ENCODE data around the gene SSB. TPM values are rescaled to one million over a fixed set of nuclear protein-coding genes. Genes with fewer than 3 reads are reported as not detected.
"Not testable (repeated sequence)": the region's sequence is repeated elsewhere in the genome, so short reads cannot be mapped to it uniquely, and the experiment has no call there.

The SSB gene
- total RNA-seq, 1 donor from 2014 or later = 139 TPM

DNA sequence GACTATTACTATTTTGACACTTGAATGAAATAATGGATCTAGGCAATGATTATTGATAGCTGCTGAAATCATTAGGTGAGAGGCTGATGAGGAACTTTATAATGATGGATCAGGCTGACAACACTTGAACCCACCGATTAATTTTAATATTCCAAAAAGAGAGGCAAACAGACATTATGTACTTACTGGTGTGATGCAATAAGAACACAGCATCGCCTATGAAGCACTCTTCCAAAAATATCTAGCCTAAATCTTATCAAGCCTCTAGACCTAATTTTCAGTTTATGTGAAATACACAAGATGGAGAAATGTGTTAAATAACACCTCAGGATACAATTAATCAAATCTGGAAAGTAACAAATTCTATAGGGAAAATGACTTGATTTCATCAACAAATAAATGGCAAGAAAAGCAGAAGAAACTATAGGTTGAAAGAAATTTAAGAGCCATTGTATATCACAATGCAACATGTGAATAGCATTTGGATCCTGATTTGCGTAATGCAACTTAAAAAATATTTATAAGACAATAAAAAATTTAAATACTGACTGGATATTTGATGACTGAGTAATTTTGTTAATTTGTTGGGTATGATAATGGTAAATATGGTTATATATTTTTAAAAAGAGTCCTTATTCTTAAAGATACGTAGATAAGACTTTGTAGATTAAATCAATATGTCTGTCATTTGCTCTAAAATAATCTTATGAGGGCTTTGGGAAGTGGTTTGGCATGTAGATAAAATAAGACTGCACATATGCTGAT is 17.2 kb upstream of the SSB start:
- DNase-seq (ENCODE audit: low read depth) = no peak

DNA sequence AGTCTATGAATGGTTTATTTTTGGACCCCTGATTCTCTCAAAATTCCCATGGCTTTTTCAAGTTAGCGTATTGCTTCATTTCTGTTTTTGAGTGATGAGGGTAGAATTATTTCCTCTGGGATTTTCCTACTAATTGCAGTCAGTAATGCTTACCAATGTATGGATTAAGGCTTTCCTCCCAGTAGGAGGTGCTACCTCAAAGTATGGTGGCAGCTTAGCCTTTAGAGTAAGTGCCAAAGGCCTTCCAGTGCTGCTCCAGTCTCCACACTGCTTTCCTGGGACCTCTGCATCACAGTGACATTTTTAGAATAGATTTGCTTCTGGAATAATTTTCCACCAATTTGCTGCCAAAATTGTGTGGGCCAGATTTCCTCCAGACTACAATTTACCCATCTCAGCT is 16.2 kb upstream of the SSB start:
- DNase-seq (ENCODE audit: low read depth) = no peak

DNA sequence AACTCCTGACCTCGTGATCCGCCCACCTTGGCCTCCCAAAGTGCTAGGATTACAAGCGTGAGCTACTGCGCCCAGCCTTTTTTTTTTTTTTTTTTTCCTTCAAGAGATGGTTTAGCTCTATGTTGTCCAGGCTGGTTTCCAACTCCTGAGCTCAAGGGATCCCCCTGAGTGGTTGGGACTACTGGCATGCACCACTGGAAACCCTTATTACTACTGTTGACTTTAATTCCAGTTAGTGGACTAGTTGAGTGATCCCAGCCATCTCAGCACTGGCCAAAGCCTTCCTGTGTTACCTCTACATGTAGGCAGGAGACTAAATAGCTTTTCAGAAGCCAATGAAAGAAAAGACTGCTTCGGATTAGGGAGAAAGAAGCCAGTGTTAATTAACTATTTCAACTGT is 8.1 kb upstream of the SSB start:
- no peak for DNase-seq (ENCODE audit: low read depth)

DNA sequence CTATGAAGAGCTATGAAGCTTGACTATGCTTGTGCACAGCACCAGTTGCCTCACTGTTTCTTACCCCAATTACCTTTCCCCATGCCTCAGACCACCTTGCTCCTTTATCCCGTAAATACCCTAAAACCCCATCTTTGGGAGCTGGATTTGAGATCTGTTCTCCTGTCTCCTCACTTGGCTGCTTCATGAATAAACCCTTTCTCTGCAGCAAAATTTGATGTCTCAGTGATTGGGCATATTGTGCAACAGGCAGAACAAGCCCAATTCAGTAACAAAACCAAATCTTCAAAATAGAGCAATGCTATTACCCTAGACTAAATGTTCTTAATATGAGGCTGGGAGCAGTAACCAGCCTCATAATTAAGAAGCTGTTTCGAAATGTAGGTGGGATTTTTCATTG is 3.5 kb upstream of the SSB start:
- no peak for DNase-seq (ENCODE audit: low read depth)

DNA sequence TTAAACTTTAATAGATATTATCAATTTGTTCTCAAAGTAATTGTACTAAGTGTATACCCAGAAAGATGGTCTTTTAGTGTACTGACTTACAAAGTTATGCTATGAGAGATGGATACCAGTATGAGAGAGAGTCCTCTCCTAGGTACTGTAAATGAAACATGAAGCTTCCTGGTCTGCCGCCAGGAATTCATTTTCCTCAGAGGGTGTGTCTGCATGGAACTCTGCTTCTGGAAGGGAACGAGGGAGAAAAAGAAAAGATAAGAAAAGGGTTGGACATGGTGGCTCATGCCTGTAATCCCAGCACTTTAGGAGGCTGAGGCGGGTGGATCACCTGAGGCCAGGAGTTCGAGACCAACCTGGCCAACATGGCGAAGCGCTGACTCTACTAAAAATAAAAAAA is 2.2 kb upstream of the SSB start:
- DNase-seq (ENCODE audit: low read depth) = no peak

DNA sequence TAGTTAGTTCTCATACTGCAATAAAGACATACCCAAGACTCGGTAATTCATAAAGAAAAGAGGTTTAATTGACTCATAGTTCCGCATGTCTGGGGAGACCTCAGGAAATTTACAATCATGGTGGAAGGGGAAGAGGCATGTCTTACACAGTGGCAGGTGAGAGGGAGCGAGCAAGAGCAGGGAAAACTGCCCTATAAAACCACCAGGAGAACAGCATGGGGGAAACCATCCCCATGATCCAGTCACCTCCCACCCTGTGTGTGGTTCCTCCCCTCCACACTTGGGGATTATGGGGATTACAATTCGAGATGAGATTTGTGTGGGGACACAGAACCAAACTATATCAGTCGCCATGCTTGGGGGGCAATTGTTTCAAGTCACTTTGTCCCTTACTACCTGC is 1.1 kb upstream of the SSB start:
- DNase-seq (ENCODE audit: low read depth) = no peak

DNA sequence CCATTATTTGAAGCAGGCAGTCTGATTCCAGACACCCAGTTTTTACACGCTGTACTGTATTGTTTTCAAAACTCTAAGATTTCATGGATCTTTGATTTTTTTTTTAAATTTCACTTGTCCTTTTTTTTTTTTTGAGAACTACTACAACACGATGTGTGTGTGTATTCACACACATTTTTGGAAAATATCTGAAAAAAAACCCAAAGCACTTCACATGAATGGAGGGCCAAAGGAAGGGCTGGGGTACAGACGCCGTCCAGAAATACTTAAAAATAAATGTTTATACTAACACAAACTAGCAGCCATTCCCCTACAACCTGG is 314 bp upstream of the SSB start:
- no peak for DNase-seq (ENCODE audit: low read depth)

DNA sequence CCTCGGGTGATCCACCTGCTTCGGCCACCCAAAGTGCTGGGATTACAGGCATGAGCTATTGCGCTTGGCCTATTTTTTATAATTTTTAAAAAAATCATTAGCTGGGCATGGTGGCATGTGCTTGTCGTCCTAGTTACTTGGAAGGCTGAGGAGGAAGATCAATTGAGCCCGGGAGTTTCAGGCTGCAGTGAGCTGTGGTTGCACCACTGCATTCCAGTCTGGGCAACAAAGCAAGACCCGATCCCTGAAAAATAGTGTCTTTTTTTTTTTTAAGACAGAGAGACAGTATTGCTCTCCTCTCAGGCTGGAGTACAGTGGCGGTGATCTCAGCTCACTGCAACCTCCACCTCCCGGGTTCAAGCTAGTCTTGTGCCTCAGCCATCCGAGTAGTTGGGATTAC is 4.8 kb downstream of the SSB start:
- no peak for DNase-seq (ENCODE audit: low read depth)

DNA sequence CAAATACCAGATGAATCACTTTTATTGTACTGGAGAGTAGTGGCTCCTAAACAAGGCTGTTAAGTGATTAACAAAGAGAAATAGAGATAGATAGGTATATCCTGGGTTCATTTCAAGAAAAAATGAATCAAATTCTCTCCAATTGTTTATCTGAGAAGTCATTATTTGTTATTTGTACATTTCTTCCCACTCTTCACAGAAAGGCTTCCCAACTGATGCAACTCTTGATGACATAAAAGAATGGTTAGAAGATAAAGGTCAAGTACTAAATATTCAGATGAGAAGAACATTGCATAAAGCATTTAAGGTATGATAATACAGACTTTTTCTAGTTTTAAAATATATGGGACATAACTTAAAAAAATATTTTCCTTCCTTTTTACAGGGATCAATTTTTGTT is 7.9 kb downstream of the SSB start:
- DNase-seq (ENCODE audit: low read depth) = no peak

DNA sequence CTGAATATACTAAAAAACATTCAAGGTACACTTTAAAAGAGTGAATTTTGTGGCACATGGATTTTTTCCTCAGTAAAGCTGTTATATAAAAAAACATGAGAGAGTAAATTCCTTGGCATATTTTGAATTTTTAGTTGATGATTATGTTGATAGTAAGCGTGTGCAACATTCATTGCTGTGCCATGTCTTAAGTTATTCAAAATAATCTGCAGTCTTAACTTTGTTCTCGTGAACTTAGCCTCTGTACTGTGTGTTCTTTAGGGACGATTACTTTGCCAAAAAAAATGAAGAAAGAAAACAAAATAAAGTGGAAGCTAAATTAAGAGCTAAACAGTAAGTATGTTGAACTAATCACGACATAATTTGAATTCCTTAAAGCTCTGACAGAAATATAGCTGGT is 9.6 kb downstream of the SSB start:
- no peak for DNase-seq (ENCODE audit: low read depth)

DNA sequence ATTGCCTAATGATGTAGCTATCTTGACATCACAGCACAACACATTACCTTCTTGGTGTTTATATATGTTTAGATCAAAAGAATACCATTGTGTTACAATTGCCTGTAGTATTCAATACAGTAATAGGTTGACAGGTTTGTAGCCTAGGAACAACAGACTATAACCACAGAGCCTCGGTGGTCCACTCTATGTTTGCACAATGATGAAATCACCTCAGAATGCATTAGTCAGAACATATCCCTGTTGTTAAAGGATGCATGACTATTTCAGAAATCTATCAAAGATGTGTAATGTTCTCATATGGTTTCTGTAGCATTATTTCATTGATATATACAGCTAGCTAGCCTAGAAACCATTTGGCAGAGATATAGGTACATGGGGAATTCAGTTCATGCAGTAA is 17.2 kb downstream of the SSB start:
- DNase-seq (ENCODE audit: low read depth) = peak; percentile 91

DNA sequence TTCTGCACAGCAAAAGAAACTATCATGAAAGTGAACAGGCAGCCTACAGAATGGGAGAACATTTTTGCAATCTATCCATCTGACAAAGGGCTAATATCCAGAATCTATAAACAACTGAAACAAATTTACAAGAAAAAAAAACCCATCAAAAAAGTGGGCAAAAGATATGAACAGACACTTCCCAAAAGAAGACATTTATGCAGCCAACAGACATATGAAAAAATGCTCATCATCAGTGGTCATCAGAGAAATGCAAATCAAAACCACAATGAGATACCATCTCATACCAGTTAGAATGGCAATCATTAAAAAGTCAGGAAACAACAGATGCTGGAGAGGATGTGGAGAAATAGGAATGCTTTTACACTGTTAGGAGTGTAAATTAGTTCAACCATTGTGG is 18.3 kb downstream of the SSB start:
- not testable (repeated sequence) for DNase-seq (ENCODE audit: low read depth)

DNA sequence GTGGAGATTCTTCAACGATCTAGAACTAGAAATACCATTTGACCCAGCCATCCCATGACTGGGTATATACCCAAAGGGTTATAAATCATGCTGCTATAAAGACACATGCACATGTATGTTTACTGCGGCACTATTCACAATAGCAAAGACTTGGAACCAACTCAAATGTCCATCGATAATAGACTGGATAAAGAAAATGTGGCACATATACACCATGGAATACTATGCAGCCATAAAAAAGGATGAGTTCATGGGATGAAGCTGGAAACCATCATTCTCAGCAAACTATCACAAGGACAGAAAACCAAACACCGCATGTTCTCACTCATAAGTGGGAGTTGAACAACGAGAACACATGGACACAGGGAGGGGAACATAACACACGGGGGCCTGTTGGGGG is 18.7 kb downstream of the SSB start:
- not testable (repeated sequence) for DNase-seq (ENCODE audit: low read depth)

DNA sequence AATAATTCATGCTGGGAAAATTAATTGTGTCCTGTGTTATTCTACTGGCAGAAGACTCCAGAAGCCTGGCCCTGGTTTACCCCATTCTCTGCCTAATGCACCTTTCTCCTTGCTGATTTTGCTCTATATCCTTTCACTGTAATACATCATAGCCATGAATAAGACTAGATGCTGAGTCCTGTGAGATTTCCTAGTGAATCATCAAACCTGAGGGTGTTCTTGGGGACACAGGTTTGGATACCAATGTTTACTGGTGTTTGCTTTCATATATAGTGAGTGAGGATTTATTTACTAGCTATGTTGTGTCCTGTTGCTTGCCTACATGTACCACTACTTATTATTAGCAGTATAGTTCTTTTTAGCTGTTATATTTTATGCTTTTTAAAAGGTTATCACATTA is 19.6 kb downstream of the SSB start:
- DNase-seq (ENCODE audit: low read depth) = peak; percentile 46

DNA sequence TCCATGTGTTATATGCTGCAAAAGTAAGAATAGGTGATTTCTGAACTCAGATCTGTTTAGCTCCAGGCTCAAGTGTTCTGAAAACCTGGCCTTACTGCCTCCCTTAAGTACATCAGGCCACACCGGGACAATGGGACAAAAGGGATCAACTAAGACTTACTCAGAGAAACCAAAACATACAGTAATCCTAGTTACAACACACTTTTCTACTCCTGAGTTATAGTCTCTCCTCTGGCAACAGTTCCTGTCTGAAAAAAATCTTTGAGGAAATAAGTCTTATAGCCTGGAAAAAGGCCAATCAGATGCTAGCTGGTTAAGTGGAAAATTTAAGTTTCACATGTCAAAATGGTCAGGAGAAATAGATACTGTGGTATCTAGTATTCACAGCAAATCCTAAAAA is 20.4 kb downstream of the SSB start:
- peak; percentile 39 for DNase-seq (ENCODE audit: low read depth)

DNA sequence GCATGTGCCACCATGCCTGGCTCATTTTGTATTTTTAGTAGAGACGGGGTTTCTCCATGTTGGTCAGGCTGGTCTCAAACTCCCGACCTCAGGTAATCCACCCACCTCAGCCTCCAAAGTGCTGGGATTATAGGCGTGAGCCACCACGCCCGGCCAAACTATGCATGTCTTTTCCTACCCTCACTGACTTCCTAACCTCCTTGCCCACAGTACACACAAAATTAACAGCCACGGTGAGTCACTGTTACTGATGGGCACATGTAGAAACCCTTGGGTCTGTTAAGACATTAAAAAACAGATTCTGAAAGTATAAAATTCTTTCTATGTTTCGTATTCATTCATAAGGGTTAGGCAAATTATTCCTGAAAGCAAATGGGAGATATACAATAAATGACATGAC is 21.4 kb downstream of the SSB start:
- DNase-seq (ENCODE audit: low read depth) = peak; percentile 89

DNA sequence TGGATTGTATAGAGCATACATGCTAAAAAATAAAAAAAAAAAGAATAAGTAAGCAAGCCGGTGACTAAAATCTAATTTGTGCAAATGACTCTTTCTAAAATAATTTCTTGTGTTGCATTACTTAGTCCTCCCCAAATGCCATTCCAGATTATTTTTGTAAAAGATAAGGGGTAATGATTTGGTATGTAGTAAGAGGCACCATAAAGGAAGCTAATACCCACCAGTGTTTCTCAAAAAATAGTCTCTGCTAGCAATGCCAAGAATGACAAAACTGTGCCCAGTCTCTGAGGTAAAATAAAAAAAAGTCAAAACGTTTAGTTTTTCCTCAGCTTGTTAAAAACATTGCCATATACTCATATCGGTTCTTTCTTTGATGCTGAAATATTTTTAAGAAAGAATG is 23.4 kb downstream of the SSB start:
- no peak for DNase-seq (ENCODE audit: low read depth)

DNA sequence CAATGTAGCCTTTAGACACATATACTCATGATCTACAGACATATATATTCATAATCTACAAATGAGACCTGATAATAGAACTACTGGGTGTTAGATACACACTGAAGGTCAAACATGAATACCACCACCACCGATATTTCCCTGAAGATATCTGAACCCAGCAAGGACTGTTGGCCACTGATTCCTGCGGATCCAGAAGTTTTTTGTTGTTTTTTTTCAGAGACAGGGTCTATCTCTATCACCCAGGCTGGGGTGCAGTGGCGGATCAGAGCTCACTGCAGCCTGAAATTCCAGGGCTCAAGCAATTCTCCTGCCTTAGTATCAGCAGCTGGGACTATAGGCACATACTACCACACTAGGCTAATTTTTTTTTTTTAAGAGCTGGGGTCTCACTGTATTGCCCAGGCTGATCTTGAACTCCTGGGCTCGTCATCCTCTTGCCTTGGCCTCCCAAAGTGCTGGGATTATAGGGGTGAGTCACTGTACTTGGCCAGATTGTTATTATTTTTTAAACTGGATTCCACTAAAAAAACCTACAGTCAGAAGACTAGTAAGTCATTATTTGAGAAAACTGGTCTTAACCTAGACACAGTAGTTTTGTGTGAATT is 24.2 kb downstream of the SSB start:
- DNase-seq (ENCODE audit: low read depth) = no peak

DNA sequence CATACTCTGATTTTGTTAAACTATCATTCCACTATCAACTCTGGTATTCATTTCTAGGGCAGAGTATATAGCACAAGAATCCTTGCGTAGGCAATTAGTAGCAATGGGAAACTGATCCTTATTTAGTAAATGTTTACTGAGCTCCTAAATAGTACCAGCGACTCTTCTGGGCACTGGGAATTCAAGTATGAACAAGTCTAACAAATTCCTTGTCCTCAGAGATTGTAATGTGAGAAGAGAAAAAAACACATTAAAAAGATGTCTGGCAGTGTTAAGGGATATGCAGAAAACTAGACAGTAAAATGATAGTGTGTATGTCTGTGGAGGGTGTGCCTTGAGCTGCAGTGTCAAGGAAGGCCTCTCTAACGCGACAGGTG is 25.3 kb downstream of the SSB start:
- DNase-seq (ENCODE audit: low read depth) = no peak

DNA sequence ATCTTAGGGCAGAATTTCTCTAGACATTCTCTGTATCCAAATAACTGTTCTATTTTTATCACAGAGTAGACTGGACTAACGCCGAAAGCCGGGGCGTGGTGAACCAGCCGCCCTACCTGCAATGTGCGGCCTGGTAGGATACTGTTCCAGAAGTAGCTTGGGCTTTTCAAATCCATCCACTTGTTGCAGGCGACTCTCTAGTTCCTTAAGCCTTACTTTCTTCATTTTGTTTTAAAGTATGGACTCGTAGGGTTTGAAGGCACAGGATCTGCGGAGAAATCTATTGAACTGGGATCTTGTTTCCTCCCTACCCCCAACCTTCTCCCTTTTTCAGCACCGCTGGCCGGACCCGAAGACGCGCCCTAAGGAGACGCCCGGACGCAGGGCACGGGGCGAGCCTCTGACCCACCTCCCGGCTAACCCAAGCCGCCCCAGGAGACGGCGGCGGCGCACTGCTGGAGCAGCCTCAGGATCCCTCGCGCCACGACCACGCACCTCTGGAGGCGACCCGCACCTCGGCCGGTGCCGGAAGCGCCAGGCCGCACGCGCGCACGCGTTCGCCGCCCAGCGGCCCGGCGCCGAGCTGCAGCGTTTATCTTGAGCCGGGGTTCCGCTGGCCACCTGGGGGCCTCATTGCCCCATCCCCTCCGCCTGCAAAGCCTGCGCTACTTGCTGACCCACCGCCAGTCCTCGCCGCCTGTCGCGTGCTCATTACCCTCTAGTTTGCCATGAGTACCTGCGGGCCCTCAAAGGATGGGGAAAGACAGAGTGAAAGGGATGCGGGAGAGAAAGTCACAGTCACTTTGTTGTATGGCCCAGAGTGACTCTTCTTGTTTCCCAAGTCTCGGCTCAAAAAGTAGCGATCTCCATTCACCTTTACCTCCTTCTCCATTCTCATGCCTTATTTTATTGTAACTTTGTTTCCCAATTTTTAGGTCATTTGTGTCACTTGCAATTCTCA is 26.0 kb downstream of the SSB start, which contains the start of gene METTL5:
Gene METTL5 (minus strand): TSS at position 533 of the 961 bp plus-strand sequence. CDS start 308 bp downstream, at position 225.
- DNase-seq (ENCODE audit: low read depth) = peak; percentile 38

DNA sequence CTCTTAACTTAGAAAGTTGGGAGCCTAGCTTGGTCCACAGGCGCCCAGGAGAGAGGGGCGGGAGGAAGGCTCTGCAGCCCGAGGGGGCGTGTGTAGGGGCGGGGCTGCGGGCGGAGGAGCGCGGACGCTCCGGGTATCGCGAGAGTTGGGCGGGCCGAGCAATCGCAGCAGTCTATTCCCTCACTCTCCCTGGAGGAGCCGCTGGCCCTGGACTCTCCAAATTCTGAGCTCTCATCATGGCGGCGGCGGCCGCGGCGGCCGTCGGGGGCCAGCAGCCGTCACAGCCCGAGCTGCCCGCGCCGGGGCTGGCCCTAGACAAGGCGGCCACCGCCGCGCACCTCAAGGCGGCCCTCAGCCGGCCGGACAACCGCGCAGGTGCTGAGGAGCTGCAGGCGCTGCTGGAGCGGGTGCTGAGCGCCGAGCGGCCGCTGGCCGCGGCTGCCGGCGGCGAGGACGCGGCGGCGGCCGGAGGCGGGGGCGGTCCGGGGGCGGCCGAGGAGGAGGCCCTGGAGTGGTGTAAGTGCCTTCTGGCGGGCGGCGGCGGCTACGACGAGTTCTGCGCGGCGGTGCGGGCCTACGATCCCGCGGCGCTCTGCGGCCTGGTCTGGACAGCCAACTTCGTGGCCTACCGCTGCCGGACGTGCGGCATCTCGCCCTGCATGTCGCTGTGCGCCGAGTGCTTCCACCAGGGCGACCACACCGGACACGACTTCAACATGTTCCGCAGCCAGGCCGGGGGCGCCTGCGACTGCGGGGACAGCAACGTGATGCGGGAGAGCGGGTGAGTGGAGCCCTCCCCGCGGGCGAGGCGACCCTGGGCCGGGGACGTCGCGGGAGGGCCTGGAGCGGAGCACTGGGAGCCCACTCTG is 28.8 kb downstream of the SSB start, which contains the start of gene UBR3:
Gene UBR3 (plus strand): TSS at position 183 of the 869 bp plus-strand sequence. CDS start 54 bp downstream, at position 237.
- DNase-seq (ENCODE audit: low read depth) = peak; percentile 77
